HG03558 (cell line): ENCODE results near the gene PRKCH.
"Not testable (repeated sequence)": the region's sequence is repeated elsewhere in the genome, so short reads cannot be mapped to it uniquely, and the experiment has no call there.

Experiments used
- ATAC-seq: cut with Tn5 transposase; IDR thresholded peaks from one replicate; pipeline ENCODE4 v1.9.1; 2021; ENCODE audit warnings: moderate number of reproducible peaks; ENCODE audit not compliant: unreplicated experiment; ENCODE audit errors: extremely low read depth

Gene PRKCH

DNA sequence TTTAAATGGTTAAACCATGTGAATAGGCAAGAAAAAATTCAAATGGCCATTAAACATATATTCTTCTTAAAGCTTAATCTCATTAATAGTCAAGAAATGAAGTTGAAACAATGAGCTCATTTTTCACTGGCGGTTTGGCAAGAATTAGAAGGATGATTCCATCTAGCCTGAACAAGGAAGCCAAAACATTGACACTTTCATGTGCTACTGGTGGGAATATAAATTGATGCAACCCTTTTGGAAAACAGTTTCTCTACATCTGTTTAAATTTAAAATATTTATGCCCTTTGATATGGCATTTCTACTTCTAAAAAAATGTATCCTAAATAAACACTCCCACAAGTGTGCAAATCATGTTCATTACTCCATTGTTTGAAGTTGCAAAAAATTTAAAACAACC, 199.2 kb downstream of the PRKCH start:
- no peak for ATAC-seq

DNA sequence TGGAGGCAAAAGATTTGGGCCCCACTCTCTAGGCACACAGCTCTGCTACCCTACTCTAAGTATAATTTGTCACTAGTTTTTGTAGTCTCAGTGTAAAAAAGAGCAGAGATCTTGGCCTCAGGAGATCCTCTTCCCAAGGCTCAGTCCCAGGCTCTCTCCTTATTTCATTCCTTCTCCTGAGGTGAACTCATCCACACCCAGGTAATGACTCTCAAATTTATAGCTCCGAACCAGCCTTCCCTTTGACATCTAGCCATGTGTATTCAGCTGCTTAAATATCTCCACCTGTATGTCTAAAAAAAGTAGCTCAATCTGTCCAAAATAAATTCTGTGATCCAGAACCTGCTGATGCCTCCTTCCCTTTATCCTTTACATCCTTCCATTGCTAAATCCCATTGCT, 200.4 kb downstream of the PRKCH start:
- ATAC-seq: no peak

DNA sequence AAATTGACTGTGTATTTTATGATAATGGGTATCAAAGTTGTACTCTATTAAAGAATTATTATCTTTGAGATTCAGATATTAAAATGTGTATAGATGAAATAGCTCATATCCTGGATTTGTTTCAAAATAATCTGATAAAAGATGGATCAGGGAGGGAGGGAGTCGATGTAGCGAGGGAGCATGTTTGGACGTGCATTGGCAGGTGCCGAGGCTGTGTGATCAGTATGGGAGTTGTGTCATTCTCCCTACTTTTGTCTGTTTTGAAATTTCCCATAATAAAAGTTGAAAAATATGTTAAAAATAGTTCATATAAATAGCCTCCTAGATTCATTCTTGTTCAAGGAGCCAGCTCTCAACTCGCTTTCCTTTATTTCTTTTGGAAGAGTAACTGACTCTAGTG, 202.4 kb downstream of the PRKCH start:
- no peak for ATAC-seq

DNA sequence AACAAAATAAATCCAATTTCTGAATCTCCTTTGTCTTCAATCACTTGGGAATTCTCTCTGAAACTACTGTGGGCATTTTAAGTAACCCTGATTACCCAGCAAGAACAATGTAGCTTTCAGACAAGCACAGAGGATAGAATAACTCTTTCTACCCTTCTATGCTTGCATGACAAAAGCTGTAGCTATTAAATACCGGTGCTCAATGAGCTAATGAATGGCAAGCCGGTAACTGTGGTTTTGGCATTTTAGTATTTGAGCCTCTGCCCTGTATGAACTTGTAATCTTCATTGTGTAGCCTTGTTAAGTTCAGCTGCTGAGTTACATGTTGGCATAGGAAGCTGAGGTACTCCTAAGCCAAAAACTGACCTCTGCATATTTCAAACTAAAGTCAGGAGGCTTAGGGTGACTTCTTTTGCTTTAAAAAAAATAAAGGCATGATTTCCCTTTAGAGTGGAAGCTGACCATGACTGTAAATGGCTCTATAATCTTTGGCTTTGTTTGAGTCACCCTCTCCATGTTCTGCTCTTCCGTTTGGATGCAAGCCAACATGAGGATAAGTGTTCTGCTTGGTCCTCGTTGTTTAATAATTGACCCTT, 202.9 kb downstream of the PRKCH start:
- ATAC-seq: no peak

DNA sequence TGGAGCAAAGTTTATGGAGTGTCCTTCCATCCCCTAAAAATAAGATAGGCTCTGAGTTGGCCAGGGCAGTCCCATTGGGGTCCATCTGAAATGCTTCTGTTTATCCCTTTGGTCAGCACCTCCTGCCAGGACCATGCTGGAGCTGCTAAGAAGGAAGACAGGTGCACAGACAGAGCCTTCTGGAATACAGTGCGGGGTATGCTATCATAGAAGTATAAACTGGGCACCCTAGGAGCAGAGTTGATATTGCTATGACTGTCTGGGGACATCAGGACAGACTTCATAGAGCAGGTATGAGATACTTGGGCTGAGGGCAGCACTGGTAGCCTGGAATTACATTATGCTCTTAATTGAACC, 203.5 kb downstream of the PRKCH start:
- no peak for ATAC-seq

DNA sequence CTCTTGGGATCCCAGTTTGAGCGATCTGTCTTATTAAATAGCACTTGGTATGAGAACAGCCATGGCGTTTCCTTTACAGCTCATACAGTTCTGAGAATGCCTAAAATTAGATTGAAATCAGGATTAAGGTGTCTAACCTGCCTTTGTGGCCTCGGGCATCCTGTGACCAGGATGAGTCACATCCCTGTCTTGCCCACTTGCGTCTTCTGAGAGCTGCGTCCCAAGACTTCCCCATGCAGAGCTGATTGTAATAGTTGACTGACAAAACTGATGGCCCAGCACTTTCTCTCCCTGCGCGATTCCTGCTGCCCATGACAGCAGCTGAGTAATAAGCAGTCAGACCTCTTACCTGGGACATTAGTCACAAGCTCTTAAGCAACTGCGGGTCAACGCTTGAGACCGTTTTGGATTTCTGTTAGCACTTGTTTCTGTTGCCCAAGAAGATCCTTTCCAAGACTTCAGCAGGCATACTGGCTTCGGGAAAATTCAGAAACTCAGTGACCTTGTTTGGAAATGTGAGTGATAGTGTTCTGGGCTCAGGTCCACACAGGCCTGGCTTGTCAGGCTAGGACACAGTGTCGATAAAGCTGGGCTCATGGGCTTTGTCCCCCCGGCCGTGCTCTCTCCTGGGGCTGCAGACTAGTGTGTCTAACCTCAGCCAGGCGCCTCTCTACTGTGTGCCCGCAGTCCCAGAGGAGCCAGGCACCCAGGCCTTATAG, 204.1 kb downstream of the PRKCH start:
- peak; percentile 88 for ATAC-seq

DNA sequence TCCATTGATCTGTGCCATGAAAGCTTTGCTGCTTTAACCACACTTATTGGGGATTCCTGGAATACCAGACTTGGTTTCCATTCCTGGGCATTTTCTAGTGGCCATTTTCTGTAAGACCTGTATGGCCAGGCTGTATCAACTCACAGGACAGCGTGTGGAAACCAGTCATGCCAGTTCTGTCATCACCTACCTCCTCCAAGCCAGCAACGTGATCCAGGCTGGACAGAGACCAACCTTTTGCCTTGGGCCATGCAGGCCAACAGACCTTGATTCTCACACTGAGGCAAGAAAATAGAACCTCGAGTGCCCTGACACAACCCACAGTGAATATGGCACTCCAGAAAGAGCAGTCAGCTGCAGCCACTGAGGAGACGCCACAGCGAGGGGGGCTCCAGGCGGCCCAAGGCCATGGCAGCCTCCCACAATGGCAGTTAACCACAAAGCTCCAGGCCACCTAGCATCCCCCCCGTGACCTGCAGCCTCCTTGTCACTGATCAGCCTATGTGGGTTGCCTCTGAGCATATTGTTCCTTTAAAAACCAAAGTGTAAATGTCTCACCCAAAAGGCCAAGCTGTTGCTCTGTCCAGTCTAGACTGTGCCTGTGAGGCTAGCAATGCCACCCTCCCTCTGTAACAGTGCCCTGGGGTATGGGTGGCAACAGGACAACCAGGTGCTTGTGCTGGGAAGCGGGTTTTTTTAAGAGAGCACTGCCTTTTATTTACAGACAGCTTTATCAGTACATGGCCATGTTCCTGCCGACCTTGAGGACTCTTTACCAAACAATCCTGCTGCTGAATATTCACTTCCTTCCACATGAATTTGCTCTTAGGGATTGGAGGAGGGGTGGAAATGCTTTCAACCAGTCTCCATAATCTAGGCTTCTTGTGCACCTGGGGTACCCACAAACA, 205.3 kb downstream of the PRKCH start:
- ATAC-seq: no peak

DNA sequence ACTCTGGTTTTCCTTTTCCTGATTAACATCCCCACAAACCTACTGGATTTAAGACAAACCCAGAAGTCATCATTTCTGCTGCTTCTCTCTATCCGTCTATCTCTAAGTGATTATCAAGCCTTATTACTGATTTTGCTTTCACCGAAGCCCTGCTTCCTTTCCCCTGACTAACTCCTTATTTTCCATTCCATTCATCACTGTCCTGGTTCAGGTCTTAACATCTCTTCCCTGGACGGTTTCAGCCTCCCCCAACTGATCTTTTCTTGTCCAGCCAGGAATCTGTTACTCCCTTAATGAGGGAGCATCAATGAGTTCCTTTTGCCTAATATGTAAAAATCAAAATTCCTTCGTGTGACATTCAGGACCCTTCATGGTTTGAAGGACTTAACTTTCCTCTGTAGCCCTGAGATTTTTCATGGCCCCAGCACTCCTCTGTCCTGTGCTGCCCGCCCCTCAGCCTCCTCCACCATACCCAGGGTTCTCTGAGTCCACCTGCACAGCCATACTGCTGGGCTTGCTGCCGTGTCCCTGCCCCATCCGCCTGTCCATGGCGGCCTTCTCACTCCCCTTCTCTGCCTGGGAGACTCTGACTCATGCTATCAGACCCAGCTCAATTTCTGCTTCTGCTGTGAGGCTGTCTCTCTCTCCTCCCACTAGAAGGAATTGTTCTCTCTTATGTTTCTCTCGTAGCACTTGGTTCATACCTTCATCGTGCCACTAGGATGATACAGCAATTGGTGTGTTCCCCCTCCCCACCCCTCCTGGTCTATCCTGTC, 206.1 kb downstream of the PRKCH start:
- no peak for ATAC-seq

DNA sequence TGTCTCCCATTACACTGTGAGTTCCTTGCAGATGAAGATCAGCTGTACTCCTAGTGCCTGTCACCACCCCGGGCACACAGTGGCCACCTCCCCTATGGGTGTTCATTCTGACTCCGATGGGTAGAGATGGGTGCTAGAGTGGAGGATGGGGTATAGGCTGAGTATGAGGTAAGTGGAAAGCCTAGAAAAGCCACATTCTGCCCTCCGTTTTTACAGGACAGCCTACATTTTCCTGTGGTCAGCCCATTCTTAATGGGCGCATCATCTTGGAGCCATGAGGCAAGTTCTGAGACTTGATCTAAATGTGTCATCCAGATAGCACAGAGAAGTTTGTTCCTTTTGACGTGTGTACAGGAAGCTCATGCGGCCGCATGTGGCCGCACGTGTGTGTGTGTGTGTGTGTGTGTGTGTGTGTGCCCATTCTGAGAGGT, 207.2 kb downstream of the PRKCH start:
- ATAC-seq: no peak

DNA sequence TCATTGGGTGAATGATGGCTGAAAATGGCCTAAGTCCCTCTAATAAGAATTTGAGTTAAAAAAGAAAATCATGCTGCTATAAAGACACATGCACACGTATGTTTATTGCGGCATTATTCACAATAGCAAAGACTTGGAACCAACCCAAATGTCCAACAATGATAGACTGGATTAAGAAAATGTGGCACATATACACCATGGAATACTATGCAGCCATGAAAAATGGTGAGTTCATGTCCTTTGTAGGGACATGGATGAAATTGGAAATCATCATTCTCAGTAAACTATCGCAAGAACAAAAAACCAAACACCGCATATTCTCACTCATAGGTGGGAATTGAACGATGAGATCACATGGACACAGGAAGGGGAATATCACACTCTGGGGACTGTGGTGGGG, 208.0 kb downstream of the PRKCH start:
- not testable (repeated sequence) for ATAC-seq

DNA sequence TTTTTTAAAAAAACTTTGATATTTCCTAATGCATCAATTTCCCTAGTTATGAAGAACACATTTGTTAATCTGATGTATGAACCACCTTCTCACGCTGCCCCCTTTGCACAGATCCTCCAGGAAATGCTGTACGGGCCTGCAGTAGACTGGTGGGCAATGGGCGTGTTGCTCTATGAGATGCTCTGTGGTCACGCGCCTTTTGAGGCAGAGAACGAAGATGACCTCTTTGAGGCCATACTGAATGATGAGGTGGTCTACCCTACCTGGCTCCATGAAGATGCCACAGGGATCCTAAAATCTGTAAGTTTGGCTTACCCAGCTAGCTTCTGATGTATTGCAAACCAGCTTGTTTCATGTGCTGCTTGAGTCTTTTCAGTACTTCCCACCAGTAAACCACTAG, 208.9 kb downstream of the PRKCH start:
- no peak for ATAC-seq

DNA sequence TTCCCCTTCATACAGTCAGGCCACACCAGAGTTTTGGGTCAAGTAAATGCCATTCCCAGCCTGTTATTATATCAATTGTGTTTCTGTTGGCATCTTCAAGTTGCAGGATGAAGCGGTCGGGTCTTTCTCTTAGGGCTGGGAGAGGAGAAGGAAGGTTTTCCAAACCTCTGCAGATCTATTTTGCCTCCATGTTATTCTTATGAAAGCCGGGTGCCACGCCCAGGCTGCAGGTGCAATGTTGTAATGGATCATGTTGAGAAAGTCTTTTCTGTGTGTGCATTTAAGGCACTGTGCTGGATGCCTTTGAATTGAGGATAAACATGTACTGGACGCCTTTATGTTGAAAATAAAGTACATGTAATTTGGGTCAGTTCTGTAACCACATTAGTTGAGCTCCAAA, 209.5 kb downstream of the PRKCH start:
- no peak for ATAC-seq

DNA sequence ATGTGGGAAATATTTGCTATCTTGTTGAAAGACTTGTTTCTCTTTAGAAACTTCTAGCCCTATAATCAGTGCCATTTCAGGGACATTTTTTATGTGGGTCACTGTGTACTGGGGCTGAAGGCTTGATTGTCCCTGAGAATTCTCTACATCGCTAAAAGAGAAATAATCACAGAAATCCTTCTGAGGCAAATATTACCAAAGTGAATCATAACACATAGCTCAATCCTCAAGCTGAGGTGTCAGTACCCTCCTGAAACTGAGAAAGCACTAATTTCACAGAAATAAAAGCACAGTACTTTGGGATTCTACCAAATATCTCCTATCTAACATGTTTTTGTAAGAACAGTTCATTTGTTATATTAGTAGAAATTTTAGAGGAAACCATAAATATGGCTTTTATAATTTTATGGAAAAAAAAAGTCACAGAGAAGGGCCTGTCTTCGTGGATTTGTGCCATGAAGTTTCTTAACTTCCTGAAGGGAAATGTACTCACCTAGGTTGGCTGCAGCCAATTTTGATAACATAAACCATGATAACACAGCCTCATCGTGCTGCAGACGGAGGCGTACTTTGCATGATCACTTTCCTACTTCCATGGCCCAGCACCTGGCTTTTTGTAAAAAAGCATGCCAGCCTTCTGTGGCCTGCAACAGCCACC, 210.2 kb downstream of the PRKCH start:
- no peak for ATAC-seq

DNA sequence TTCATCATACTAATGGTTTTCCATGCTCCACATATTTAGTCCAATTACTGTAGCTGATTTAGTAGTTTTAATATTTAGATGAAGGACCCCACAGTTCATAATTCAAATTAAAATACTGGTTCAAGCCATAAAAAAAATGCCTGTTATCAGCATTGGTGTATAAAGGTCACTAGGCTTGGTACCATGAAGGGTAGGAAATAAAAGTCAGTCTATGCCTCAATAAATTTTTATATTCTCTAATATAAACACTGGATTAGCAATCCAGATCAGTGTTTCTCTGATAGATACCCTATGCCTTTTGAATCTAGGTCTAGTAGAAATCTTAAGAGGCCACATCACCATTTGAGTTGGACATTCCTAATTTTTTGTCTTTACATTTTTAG, 210.7 kb downstream of the PRKCH start:
- ATAC-seq: no peak

DNA sequence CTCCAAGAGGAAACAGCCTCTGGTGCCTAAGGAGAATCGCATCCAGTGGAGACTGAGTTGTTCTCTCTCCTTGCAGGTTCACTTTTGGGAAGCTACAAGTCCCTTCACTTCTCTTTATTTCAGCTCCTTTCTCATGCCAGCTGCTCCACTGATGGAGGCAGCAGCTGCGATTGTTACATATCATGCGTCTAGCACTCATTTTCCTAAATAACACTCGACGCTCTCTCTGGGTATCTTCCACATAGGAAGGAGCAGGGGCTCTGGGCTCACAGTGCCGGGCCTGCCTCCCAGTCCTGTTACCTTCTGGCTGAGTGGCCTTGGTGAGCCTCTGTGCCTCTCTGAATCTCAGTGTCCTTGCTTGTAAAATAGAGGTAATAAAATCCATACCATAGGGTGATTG, 211.4 kb downstream of the PRKCH start:
- ATAC-seq: no peak

DNA sequence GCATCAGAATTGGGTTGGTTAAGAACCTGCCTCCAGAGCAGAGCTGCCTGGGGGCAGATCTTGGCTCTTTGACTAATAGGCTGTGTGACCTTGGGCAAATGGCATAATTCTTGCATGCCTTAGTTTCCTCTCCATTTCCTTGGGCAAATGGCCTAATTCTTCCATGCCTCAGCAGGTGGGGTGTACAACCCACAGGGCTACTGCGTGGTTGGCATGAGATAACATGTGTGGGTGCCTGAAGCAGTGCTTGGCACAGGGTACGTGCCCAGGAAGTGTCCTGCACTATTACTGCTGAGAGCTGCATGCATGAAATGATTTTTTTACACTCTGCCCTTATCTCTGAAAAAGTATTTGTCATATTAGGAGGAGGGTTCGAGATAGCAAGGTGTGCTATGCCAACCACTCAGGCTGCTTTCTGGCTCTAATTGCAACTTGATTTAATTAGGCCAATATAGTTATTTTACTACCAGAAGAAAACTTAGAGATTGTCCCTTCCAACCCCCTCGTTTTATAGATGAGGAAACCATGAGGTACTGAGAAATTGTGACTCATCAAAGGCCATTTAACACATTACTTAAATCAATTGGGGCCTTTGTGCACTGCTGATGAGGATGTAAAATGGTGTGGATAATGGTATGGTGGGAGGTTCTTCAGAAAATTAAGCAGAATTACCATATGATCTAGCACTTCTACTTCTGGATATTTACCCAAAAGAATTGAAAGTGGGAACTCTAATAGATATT, 212.3 kb downstream of the PRKCH start:
- ATAC-seq: no peak

DNA sequence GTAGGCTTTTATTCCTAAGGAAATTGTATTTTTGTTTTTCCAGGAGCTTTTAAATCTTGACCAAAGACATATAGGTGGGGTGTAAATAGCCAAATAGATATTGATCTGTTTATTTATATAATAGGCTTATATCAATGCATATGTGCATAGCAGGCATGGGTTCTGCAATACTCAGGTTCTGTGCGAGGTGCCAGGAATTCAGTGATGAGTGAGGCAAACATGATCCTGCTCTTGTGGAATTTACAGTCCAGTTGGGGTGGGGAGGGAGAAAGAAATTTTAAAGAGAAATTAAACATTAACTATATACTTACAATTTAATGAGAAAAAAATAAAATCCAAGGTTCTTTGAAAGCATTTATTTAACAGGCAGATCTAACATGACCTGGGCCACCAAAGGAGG, 213.7 kb downstream of the PRKCH start:
- ATAC-seq: no peak

DNA sequence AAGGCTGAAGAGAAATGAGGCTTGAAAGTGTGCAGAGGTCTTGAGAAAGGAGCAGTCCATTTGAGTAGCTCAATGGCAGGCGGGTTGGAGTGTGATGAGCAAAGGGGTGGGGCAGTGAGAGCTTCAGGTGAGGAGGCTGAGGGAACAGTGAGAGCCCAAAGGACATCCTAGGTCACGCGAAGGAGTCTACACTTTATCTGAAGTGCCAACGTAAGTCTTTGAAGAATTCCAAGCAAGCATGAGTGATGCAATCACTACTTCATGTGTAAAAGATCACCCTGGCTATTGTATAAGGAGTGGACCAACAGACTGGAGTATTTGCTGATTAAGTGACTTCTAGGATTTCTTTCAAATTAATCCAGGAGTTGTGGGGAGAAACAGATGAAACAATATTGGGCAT, 214.1 kb downstream of the PRKCH start:
- no peak for ATAC-seq
